NCI-H128 (cell line): Measurements from ENCODE around the gene PCDHA8.
"Not testable (repeated sequence)": the region's sequence is repeated elsewhere in the genome, so short reads cannot be mapped to it uniquely, and the experiment has no call there.

Experiments used
- DNase-seq: peaks from one replicate; lab custom pipeline; 2025; ENCODE audit not compliant: unreplicated experiment; lab: John Stamatoyannopoulos, UW

PCDHA8 gene

DNA sequence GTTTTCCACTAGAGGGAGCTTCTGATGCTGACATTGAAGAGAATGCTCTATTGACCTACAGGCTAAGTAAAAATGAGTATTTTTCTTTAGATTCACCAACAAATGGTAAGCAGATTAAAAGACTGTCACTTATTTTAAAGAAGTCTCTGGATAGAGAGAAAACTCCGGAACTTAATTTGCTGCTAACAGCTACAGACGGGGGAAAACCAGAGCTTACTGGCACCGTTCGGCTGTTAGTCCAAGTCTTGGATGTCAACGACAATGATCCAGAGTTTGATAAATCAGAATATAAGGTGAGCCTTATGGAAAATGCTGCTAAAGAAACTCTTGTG lies 28.5 kb downstream of the PCDHA8 start:
- no peak for DNase-seq

DNA sequence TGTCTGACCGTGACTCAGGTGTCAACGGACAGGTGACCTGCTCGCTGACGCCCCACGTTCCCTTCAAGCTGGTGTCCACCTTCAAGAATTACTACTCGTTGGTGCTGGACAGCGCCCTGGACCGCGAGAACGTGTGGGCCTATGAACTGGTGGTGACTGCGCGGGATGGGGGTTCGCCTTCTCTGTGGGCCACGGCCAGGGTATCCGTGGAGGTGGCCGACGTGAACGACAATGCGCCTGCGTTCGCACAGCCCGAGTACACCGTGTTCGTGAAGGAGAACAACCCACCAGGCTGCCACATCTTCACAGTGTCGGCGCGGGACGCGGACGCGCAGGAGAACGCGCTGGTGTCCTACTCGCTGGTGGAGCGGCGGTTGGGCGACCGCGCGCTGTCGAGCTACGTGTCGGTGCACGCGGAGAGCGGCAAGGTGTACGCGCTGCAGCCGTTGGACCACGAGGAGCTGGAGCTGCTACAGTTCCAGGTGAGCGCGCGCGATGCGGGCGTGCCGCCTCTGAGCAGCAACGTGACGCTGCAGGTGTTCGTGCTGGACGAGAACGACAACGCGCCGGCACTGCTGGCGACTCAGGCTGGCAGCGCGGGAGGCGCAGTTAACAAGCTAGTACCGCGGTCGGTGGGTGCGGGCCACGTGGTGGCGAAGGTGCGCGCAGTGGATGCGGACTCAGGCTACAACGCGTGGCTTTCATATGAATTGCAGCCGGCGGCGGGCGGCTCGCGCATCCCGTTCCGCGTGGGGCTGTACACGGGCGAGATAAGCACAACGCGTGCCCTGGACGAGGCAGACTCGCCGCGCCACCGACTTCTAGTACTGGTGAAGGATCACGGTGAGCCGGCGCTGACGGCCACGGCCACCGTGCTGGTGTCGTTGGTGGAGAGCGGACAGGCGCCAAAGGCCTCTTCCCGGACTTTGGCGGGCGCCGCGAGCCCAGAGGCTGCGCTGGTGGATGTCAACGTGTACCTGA lies 29.5 kb downstream of the PCDHA8 start:
- no peak for DNase-seq

DNA sequence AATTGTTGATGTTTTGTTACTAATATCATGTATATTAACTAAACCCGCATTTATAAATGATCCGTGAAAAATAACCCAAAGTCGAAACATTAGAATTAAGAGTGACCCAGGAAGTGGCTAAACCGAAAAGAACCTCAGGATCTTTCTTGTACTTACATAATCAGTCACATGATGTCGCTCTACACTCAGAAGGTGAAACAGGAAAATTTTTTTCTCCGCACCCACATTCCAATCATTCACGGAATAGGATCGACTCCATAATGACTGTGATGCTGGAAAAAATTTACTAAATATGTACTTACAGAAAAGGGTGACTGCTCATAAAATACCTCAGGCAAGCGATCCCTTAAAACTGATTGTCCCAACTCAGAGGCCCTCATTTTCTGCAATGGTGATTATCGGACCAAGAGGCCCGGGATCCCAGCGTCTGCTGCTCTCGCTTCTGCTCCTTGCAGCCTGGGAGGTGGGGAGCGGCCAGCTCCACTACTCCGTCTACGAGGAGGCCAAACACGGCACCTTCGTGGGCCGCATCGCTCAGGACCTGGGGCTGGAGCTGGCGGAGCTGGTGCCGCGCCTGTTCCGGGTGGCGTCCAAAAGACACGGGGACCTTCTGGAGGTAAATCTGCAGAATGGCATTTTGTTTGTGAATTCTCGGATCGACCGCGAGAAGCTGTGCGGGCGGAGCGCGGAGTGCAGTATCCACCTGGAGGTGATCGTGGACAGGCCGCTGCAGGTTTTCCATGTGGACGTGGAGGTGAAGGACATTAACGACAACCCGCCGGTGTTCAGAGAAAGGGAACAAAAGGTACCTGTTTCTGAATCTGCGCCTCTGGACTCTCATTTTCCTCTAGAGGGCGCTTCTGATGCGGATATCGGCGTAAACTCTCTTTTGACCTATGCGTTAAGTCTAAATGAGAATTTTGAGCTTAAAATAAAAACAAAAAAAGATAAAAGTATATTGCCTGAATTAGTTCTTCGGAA lies 34.4 kb downstream of the PCDHA8 start, which contains the start of gene PCDHA12:
Gene PCDHA12 (plus strand): TSS at position 224 of the 981 bp plus-strand sequence. CDS start 165 bp downstream, at position 389.
- DNase-seq = no peak

DNA sequence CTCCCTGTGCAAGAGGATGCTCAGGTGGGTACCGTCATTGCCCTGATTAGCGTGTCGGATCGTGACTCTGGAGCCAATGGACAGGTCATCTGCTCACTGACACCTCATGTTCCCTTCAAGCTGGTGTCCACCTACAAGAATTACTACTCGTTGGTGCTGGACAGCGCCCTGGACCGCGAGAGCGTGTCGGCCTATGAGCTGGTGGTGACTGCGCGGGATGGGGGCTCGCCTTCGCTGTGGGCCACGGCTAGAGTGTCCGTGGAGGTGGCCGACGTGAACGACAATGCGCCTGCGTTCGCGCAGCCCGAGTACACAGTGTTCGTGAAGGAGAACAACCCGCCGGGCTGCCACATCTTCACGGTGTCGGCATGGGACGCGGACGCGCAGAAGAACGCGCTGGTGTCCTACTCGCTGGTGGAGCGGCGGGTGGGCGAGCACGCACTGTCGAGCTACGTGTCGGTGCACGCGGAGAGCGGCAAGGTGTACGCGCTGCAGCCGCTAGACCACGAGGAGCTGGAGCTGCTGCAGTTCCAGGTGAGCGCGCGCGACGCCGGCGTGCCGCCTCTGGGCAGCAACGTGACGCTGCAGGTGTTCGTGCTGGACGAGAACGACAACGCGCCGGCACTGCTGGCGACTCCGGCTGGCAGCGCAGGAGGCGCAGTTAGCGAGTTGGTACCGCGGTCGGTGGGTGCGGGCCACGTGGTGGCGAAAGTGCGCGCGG lies 35.7 kb downstream of the PCDHA8 start:
- DNase-seq = not testable (repeated sequence)

DNA sequence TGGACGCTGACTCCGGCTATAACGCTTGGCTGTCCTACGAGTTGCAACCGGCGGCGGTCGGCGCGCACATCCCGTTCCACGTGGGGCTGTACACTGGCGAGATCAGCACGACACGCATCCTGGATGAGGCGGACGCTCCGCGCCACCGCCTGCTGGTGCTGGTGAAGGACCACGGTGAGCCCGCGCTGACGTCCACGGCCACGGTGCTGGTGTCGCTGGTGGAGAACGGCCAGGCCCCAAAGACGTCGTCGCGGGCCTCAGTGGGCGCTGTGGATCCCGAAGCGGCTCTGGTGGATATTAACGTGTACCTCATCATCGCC lies 36.2 kb downstream of the PCDHA8 start:
- no peak for DNase-seq

DNA sequence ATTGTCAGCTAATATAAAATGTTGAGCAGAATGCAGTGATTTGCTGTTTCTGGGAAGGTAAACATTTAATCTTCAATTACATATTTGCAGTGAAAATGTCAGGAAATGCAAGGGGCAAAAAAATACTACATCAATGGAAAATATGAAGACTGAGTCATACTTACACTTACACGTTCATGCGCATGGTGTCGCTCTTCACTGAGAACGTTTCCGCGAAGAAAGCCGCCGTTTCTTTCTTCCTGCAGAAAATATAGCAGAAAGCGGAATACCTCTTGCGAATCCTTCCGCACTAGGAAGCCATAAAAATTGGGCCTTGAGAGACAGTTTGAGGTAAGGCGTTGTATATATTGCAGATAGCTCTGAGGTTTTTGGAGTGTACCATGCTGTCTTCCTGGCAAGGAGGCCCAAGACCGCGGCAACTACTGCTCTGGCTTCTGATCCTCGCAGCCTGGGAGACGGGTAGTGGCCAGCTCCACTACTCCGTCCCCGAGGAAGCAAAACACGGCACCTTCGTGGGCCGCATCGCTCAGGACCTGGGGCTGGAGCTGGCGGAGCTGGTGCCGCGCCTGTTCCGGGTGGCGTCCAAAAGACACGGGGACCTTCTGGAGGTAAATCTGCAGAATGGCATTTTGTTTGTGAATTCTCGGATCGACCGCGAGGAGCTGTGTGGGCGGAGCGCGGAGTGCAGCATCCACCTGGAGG lies 41.1 kb downstream of the PCDHA8 start, which contains the start of gene PCDHA13:
Gene PCDHA13 (plus strand): TSS at position 236 of the 702 bp plus-strand sequence. CDS start 145 bp downstream, at position 381.
- DNase-seq = no peak

DNA sequence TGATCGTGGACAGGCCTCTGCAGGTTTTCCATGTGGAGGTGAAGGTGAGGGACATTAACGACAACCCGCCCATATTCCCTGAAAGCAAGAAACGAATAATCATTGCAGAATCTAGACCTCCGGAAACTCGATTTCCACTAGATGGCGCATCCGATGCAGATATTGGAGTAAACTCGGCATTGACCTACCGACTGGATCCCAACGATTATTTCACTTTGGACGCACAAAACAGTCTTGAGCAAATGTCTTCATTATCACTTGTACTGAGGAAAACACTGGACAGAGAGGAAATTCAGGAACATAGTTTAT lies 41.6 kb downstream of the PCDHA8 start:
- DNase-seq = no peak

DNA sequence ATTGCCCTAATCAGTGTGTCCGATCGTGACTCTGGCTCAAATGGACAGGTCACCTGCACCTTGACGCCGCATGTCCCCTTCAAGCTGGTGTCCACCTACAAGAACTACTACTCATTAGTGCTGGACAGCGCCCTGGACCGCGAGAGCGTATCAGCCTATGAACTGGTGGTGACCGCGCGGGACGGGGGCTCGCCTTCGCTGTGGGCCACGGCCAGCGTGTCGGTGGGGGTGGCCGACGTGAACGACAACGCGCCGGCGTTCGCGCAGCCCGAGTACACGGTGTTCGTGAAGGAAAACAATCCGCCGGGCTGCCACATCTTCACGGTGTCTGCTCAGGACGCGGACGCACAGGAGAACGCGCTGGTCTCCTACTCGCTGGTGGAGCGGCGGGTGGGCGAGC lies 42.4 kb downstream of the PCDHA8 start:
- DNase-seq = no peak

DNA sequence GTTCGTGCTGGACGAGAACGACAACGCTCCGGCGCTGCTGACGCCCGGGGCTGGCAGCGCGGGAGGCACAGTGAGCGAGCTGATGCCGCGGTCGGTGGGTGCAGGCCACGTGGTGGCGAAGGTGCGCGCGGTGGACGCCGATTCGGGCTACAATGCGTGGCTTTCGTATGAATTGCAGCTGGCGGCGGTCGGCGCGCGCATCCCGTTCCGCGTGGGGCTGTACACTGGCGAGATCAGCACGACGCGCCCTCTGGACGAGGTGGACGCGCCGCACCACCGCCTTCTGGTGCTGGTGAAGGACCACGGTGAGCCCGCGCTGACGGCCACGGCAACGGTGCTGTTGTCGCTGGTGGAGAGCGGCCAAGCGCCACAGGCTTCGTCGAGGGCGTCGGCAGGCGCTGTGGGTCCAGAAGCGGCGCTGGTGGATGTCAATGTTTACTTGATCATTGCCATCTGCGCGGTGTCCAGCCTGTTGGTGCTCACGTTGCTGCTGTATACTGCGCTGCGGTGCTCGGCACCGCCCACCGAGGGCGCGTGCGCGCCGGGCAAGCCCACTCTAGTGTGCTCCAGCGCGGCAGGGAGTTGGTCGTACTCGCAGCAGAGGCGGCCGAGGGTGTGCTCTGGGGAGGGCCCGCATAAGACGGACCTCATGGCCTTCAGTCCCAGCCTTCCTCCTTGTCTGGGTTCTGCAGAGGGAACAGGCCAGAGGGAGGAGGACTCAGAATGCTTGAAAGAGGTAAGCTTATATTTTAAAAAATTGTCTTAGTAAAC lies 43.1 kb downstream of the PCDHA8 start:
- DNase-seq = no peak
